DOHH2 (cell line): Measurements from ENCODE around the gene SMIM34.
"Not testable (repeated sequence)": the region's sequence is repeated elsewhere in the genome, so short reads cannot be mapped to it uniquely, and the experiment has no call there.

Experiments
- EZH2phosphoT487 ChIP-seq: fragments of 200-600 bp; sonication (generic); IDR thresholded peaks from 2 replicates; pipeline ENCODE4 v1.6.1; 2017; ENCODE audit warnings: borderline replicate concordance, mild to moderate bottlenecking, antibody characterized with exemption, low read length, moderate library complexity, mixed read lengths
- TF ChIP-seq, protein P1 (sequence below): fragments of 200-600 bp; sonication (generic); IDR thresholded peaks from one replicate; pipeline ENCODE4 v1.5.1; 2014; ENCODE audit warnings: antibody characterized with exemption, mild to moderate bottlenecking, low read depth, low read length; ENCODE audit not compliant: poor library complexity, severe bottlenecking

- TF ChIP-seq, protein P1, sequence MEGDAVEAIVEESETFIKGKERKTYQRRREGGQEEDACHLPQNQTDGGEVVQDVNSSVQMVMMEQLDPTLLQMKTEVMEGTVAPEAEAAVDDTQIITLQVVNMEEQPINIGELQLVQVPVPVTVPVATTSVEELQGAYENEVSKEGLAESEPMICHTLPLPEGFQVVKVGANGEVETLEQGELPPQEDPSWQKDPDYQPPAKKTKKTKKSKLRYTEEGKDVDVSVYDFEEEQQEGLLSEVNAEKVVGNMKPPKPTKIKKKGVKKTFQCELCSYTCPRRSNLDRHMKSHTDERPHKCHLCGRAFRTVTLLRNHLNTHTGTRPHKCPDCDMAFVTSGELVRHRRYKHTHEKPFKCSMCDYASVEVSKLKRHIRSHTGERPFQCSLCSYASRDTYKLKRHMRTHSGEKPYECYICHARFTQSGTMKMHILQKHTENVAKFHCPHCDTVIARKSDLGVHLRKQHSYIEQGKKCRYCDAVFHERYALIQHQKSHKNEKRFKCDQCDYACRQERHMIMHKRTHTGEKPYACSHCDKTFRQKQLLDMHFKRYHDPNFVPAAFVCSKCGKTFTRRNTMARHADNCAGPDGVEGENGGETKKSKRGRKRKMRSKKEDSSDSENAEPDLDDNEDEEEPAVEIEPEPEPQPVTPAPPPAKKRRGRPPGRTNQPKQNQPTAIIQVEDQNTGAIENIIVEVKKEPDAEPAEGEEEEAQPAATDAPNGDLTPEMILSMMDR = not testable (repeated sequence)
- not testable (repeated sequence) for TF ChIP-seq EZH2phosphoT487
These were observed 17.6 kb downstream of the SMIM34 start for GRCh38 chr21:34406102-34406501.
